Colonic mucosa (tissue), 4 donors: ENCODE data around the gene ANTXR1. TPM values are rescaled to one million over a fixed set of nuclear protein-coding genes. Genes with fewer than 3 reads are reported as not detected.

ENCODE experiments used
- DNase-seq: peaks from one replicate; pipeline ENCODE4 v3.0.0-alpha.2; 2020
- H3K27ac ChIP-seq: fragments of 200-600 bp; one replicate; pipeline ENCODE4 v1.8.0; 2021
- H3K27me3 ChIP-seq: fragments of 200-600 bp; one replicate; pipeline ENCODE4 v1.8.0; 2021
- H3K36me3 ChIP-seq: fragments of 200-600 bp; one replicate; pipeline ENCODE4 v1.8.0; 2021
- H3K4me1 ChIP-seq: fragments of 200-600 bp; one replicate; pipeline ENCODE4 v1.8.0; 2021; ENCODE audit warnings: mild to moderate bottlenecking
- H3K4me3 ChIP-seq: fragments of 200-600 bp; one replicate; pipeline ENCODE4 v1.8.0; 2021
- H3K9ac ChIP-seq, 2 donors: one replicate each; pipeline ENCODE4 v1.7.0; 2013; ENCODE audit warnings: control low read depth in 2 of 2, low read depth in 2 of 2, low read length in 2 of 2
- H3K9me3 ChIP-seq: fragments of 200-600 bp; one replicate; pipeline ENCODE4 v1.8.0; 2021
- intact Hi-C: fragments of 100-400 bp; cut with DNase I; formaldehyde crosslinking; loops from one replicate; pipeline ENCODE4 v1.14.1; 2022
- total RNA-seq, 2 donors: library from RNA; stranded (reverse); fragmentation: NEBNext Ultra II Directional in 1 of 2; extraction: Animal tissue kit (Norgen Biotek cat#: 25700) in 1 of 2; gene quantifications; one replicate each; pipeline ENCODE4 v1.2.1, GENCODE V29; 2021
- TF ChIP-seq, protein P1 (sequence below): fragments of 200-600 bp; IDR thresholded peaks from one replicate; pipeline ENCODE4 v1.8.0; 2022; ENCODE audit warnings: antibody characterized with exemption, mild to moderate bottlenecking
- donor health status: healthy.
- donor health status: DM: no; HTN: no; CAD: no.
- donor health status: DM: no; HTN: no; CAD: no.

The ANTXR1 gene
- total RNA-seq, 2 donors from 2014 or later, result 8.1 to 17.0 TPM

DNA sequence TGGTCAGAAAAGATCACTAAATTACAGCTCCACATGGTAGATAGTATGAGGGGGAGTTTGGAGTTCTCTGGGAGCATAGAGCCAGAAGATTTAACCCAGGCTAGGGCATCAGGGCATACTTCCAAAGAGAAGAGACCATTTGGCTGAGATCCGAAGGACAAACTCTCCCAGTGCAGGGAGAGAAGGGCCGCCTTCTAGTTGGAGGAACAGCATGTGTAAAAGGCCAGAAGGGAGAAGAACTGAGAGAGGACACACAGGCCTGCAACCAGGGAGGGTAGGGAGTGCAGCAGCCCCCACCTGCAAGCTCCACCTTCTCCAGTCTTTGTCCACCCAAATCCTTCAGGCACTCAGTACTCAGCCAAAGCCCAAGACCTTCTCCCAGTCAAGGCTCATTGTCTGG, 192.1 kb downstream of the ANTXR1 start:
- H3K27me3 ChIP-seq, result no peaks in the 10 kb centered on the region
- DNase-seq, result no peak
- H3K4me1 ChIP-seq, result no peaks in the 10 kb centered on the region
- intact Hi-C loops, result no loop called here
- no peak overlapping the region for H3K27ac ChIP-seq
- H3K9ac ChIP-seq, result no peak overlapping the region
- H3K36me3 ChIP-seq, result no peaks in the 10 kb centered on the region
- H3K4me3 ChIP-seq, result no peak overlapping the region
- TF ChIP-seq, protein P1, sequence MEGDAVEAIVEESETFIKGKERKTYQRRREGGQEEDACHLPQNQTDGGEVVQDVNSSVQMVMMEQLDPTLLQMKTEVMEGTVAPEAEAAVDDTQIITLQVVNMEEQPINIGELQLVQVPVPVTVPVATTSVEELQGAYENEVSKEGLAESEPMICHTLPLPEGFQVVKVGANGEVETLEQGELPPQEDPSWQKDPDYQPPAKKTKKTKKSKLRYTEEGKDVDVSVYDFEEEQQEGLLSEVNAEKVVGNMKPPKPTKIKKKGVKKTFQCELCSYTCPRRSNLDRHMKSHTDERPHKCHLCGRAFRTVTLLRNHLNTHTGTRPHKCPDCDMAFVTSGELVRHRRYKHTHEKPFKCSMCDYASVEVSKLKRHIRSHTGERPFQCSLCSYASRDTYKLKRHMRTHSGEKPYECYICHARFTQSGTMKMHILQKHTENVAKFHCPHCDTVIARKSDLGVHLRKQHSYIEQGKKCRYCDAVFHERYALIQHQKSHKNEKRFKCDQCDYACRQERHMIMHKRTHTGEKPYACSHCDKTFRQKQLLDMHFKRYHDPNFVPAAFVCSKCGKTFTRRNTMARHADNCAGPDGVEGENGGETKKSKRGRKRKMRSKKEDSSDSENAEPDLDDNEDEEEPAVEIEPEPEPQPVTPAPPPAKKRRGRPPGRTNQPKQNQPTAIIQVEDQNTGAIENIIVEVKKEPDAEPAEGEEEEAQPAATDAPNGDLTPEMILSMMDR, result no peak
- H3K9me3 ChIP-seq, result no peaks in the 10 kb centered on the region

DNA sequence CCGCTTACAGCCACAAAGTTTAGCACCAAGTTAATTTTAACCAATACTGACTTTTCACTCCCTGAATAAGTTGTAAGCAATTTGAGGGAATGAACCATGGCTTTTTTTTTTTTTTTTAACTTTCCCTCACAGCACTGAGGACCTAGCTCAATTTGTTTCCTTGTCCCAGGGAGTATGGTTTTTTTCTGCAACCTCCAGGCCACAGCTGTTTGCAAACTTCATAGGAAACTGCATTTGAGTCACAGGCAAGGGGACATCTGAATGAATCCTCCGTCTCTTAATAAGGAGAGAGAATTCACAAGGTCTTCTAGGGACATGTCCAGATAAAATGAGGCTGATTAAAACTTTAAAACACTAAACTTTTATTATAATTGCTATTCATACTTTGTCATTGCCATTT, 192.5 kb downstream of the ANTXR1 start:
- Histone ChIP-seq H3K27me3 (no peaks in the 10 kb centered on the region), H3K36me3 (no peaks in the 10 kb centered on the region), H3K27ac (no peak overlapping the region), H3K9ac (no peak overlapping the region), H3K9me3 (no peaks in the 10 kb centered on the region), H3K4me3 (no peak overlapping the region), H3K4me1 (no peaks in the 10 kb centered on the region)
- DNase-seq, result no peak
- TF ChIP-seq, protein P1, result no peak
- intact Hi-C loops, result no loop called here

DNA sequence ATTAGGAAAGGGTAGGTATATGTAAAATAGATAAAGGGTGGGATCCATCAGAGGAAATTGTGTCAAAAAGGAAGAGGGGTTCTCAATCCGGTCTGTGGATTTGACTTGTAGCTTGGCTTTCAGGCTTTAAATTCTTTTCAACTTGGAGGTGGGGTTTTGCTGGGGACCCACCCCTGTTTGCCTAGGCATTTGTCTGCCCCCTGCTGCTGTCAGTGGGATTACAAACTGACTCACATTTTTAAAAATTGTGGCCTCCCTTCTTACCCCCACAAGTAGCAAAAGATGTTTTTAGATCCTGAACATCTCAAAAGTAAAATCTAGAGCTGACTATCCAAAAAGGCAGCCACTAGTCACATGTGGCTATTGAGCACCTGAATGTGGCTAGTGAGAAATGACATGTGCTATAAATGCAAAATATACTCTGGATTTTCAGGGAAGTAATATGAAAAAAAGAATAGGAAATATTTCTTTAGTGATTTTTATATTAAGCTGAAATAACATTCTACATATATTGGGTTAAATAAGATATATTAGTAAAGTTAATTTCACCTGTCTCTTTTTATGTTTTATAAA, 195.1 kb downstream of the ANTXR1 start:
- H3K27me3 ChIP-seq, result no peaks in the 10 kb centered on the region
- intact Hi-C loops, result no loop called here
- no peak for DNase-seq
- H3K4me1 ChIP-seq, result no peaks in the 10 kb centered on the region
- H3K36me3 ChIP-seq, result no peaks in the 10 kb centered on the region
- no peak overlapping the region for H3K9ac ChIP-seq
- TF ChIP-seq, protein P1, result no peak
- H3K27ac ChIP-seq, result no peak overlapping the region
- no peaks in the 10 kb centered on the region for H3K9me3 ChIP-seq
- H3K4me3 ChIP-seq, result no peak overlapping the region

DNA sequence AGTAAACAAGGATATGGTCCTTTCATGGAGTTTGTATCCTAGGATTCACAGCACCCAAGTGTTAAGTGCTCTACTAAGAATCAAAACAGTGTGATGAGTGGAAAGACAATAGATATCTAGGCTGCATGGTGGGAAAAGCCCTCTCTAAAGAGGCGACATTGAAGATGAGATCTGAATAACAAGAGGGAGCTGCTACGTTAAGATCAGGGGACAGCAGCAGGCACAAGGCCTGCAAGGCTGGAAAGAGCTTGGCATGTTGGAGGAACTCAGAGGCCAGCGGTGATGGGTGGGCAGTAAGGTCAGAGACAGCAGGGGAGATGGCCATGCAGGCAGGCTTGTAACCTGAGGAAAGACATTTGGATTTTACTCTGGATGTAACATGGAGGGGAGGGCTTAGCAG, 196.5 kb downstream of the ANTXR1 start:
- DNase-seq, result no peak
- intact Hi-C loops, result no loop called here
- TF ChIP-seq, protein P1, result no peak
- Histone ChIP-seq H3K9me3 (no peaks in the 10 kb centered on the region), H3K9ac (no peak overlapping the region), H3K4me3 (no peak overlapping the region), H3K36me3 (no peaks in the 10 kb centered on the region), H3K27ac (no peak overlapping the region), H3K4me1 (no peaks in the 10 kb centered on the region), H3K27me3 (no peaks in the 10 kb centered on the region)

DNA sequence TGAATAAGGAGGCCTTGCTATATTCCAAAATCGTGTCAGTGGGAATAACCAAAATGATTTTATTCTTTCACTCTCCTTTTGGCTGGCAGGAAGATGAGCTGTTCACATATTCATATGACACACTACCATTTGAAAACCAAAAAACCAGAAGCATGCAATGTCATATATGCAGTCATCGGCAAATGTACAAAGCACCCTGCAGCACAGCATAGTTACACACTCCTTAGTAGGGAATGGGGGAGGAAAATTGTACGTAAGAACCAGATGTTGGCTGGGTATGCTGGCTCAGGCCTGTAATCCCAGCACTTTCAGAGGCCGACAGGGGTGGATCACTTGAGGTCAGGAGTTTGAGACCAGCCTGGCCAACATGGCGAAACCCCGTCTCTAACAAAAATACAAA, 197.4 kb downstream of the ANTXR1 start:
- DNase-seq, result no peak

More for the DNA sequence above, 197.4 kb downstream of the ANTXR1 start:
- Histone ChIP-seq H3K4me1 (no peaks in the 10 kb centered on the region), H3K9ac (no peak overlapping the region), H3K9me3 (no peaks in the 10 kb centered on the region), H3K27ac (no peak overlapping the region), H3K36me3 (no peaks in the 10 kb centered on the region), H3K4me3 (no peak overlapping the region), H3K27me3 (no peaks in the 10 kb centered on the region)
- intact Hi-C loops, result no loop called here
- TF ChIP-seq, protein P1, result no peak
